Uterus (tissue), 2 donors: Measurements from ENCODE around the gene TTC34.

Experiments used
- POLR2A ChIP-seq, 2 donors: fragments of 450-650 bp; IDR thresholded peaks; one replicate each; pipeline ENCODE4 v1.6.1; 2016; ENCODE audit warnings: antibody characterized with exemption in 2 of 2, mild to moderate bottlenecking in 1 of 2, moderate library complexity in 1 of 2
- TF ChIP-seq, protein P1 (sequence below), 4 experiments: fragments of 200-600 bp in 2 of 4; fragments of 450-650 bp in 2 of 4; sonication (generic) in 2 of 4; IDR thresholded peaks; one replicate each; pipeline ENCODE4 v1.5.1; 2016 to 2019; ENCODE audit warnings: antibody characterized with exemption in 4 of 4, mild to moderate bottlenecking in 2 of 4, moderate library complexity in 1 of 4

DNA sequence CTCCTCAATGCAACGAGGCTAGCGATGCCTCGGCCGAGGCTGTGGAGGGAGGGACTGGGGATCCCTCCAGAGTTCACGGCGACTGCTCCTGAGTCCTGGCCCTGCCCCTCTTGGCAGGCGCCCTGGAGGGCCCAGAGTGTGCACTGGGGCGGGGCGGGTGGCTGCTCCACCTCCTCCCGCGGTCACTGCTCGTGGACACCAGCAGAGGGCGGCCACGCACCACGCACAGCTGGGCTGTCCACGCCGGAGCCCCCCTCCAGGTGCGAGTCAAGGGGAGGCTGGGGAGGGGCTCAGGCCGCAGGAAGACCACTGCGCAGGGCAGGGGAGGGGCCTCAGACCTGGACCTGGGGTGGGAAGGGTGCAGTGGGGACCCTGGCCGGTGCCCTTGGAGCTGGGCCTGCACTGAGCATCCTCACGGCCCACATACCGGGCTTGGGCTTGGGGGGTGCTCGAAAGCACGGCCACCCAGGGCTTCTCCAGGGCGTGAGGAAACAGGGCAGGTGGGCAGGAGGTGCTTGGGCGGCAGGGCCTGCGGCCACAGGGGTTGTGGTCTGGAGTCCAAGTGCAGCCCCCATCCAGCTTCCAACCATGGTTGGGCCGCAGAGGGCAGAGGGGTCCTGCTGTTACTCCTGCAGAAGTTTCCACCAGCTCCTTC is 20.6 kb upstream of the TTC34 start:
- TF ChIP-seq, protein P1, sequence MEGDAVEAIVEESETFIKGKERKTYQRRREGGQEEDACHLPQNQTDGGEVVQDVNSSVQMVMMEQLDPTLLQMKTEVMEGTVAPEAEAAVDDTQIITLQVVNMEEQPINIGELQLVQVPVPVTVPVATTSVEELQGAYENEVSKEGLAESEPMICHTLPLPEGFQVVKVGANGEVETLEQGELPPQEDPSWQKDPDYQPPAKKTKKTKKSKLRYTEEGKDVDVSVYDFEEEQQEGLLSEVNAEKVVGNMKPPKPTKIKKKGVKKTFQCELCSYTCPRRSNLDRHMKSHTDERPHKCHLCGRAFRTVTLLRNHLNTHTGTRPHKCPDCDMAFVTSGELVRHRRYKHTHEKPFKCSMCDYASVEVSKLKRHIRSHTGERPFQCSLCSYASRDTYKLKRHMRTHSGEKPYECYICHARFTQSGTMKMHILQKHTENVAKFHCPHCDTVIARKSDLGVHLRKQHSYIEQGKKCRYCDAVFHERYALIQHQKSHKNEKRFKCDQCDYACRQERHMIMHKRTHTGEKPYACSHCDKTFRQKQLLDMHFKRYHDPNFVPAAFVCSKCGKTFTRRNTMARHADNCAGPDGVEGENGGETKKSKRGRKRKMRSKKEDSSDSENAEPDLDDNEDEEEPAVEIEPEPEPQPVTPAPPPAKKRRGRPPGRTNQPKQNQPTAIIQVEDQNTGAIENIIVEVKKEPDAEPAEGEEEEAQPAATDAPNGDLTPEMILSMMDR (IDR thresholded peaks at IDR 0.05), result peak in 2 of 4 experiments; percentile 35 to 49
- TF ChIP-seq POLR2A (IDR thresholded peaks at IDR 0.05), result no peak
